Measurements from ENCODE around the gene TUSC2.

The TUSC2 gene

DNA sequence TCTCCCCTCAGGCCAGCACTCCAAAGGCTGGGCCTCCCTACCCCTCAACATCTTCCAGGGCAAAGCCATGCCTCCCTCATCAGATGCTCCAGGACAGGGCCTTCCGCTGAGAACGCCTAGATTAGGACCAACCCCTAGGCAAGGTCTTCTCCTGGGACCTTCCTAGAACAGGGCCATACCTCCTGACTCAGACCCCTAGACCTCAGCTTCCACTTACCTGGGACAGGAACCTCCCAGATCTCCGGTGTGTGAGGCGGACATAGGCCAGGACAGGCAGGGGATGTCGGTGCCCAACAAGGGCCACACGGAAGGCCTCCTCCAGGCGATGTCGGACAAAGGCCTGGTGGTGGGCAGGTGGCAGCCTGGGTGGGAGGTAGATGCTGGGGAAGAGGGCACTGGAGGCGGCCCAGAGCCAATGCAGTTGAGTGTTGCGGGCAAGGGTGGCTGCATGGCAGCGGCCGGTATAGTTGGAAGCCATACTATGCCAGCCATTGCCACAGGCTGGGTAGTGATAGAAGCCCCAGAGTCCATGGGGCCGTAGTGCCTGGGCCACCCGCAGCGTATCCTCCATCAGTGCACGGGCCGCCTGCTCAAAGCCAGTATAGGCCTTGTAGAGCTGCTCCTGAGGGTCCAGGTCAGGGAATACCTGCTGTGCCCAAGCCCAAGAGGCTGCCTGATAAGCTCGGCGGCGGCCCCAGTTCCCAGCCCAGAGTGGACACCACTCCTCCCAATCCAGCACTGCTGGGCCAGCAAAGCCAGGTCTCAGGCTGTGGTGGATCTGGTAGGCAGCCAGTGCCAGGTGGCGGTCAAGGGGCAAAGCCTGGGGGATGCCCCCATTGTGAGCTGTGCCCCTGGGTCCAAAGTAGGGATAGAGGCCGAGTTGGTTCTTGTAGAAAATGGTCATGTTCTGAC lies 33.3 kb downstream of the TUSC2 start:
- no peak for DNase-seq (ENCODE audit: low read depth)
- no peak for TF ChIP-seq CTCF (IDR thresholded peaks at IDR 0.05; ENCODE audit: control insufficient read depth, insufficient read depth, low read depth, low read length, missing control alignments)
- no peak overlapping the region for H3K4me3 ChIP-seq (ENCODE audit: control insufficient read depth, low read depth, low read length)

DNA sequence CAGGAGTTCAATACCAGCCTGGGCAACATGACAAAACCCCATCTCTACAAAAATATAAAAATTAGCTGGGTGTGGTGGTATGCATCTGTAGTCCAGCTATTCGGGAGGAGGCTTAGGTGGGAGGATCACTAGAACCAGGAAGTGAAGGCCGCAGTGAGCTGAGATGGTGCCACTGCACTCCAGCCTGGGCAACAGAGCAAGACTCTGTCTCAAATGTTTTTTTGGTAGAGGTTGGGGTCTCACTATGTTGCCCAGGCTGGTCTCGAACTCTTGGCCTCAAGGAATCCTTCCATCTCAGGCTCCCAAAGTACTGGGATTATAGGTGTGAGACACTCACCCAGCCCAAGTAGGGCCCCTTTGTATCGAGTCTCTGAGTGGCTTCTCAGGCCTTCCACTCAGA lies 33.9 kb downstream of the TUSC2 start:
- DNase-seq (ENCODE audit: low read depth): no peak
- H3K4me3 ChIP-seq (ENCODE audit: control insufficient read depth, low read depth, low read length): no peak overlapping the region
- TF ChIP-seq CTCF (IDR thresholded peaks at IDR 0.05; ENCODE audit: control insufficient read depth, insufficient read depth, low read depth, low read length, missing control alignments): no peak

GRCh38 chr3:50293079-50293801 lies 34.8 kb downstream of the TUSC2 start:
- no peak overlapping the region for H3K4me3 ChIP-seq (ENCODE audit: control insufficient read depth, low read depth, low read length)
- TF ChIP-seq CTCF (IDR thresholded peaks at IDR 0.05; ENCODE audit: control insufficient read depth, insufficient read depth, low read depth, low read length, missing control alignments): no peak

DNA sequence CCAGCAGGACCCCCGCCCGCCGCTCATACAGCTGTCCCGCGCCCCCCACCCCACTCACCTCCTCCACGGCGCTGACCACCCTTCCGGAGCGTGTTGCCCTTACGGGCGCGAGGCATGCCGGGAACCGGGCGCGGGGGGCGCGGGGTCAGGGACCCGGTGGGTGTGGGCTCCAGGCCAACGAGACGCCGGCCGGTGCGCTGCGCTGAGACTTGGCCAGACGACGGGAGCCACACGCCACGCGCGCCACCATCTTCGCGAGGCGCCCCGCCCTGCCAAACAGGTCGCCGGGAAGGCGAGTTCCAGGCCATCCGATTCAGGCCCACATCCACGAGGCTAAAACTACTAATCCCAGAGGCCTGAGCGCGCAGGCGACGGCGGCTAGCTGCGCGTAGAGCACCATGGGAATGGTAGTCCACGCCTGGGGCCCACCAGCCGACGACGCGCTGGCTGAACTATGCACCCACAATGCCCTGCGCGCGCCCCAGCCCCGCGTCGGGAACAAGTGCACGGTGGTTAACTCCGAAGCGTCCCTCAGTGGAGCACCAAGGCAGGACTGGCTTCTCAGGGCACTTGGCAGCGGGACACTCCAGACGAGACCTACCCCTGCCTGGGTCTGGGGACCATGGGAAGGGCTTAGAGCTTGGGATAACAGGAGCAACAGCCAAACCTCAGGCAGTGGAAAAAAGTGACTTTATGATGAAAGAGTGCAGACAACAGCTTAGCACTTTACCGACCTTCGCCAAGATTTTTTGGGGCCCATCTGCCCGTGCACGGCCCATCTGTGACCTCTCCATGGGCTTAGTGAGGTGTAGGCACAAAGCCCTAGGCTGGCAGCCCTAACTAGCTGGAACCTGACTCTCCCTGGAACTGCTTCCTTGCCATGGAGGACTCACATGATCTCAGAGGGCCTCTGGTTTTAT lies 35.6 kb downstream of the TUSC2 start, which contains the start of gene IFRD2:
IFRD2 (minus strand) TSS at position 271 of the 920 bp plus-strand sequence; CDS start at position 116, 155 bp downstream.
- DNase-seq (ENCODE audit: low read depth): peak; percentile 85
- H3K4me3 ChIP-seq (ENCODE audit: control insufficient read depth, low read depth, low read length): peak within 1 kb of the TSS; percentile 68
- TF ChIP-seq CTCF (IDR thresholded peaks at IDR 0.05; ENCODE audit: control insufficient read depth, insufficient read depth, low read depth, low read length, missing control alignments): no peak

More at GRCh38 chr3:50293079-50293801, 34.8 kb downstream of the TUSC2 start:
- DNase-seq (ENCODE audit: low read depth): no peak

GRCh38 chr3:50290161-50290641 lies 37.8 kb downstream of the TUSC2 start:
- DNase-seq (ENCODE audit: low read depth): no peak
- H3K4me3 ChIP-seq (ENCODE audit: control insufficient read depth, low read depth, low read length): no peak overlapping the region
- no peak for TF ChIP-seq CTCF (IDR thresholded peaks at IDR 0.05; ENCODE audit: control insufficient read depth, insufficient read depth, low read depth, low read length, missing control alignments)

- TF ChIP-seq CTCF (IDR thresholded peaks at IDR 0.05; ENCODE audit: control insufficient read depth, insufficient read depth, low read depth, low read length, missing control alignments): no peak
- no peak overlapping the region for H3K4me3 ChIP-seq (ENCODE audit: control insufficient read depth, low read depth, low read length)
- no peak for DNase-seq (ENCODE audit: low read depth)
Observed at GRCh38 chr3:50289130-50289529, 38.9 kb downstream of the TUSC2 start.

All from AG09309 (cell line).